GM18526 (cell line): ENCODE data around the gene MGAT5.

Experiments
- POLR2A ChIP-seq: IDR thresholded peaks from 3 replicates; pipeline ENCODE4 v1.6.1; 2011; ENCODE audit not compliant: insufficient read length; ENCODE audit errors: extremely low read depth

Gene MGAT5

DNA sequence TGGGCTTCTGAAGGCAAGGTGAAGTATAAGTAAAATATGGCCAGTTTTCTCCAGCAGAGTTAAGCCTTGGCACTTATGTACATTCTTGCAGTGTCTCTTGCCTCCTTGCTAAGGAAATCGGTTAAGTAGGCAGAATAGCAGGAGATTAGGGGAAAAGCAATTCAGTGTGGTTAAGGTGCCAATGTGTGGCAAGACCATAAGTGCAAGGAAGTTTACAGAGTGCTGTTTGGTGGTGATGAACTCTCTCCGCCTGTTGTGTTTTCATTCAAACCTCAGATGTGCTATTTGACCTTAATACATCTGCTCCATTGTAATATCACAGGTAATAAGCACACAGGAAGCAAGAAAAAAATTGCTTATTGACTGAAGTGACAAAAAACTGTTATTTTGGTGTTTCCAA lies 156.1 kb downstream of the MGAT5 start:
- no peak for TF ChIP-seq POLR2A

GRCh38 chr2:134410831-134411231 lies 157.0 kb downstream of the MGAT5 start:
- TF ChIP-seq POLR2A: no peak

- TF ChIP-seq POLR2A: no peak
These were observed 157.5 kb downstream of the MGAT5 start for GRCh38 chr2:134411279-134411827.

- no peak for TF ChIP-seq POLR2A
These were observed 158.2 kb downstream of the MGAT5 start for GRCh38 chr2:134411828-134412638.

DNA sequence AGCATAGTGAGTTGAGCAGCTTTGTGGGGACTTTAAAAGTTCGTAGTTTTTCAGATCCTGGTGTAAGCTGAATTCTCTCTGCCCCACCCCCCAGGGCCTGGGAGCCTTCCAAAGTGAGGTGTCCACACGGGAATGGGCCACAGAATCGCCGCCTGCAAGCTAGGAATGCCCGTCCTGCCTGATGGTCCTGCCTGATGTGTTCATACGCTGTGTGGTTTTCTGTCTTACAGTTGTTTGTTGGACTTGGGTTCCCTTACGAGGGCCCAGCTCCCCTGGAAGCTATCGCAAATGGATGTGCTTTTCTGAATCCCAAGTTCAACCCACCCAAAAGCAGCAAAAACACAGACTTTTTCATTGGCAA lies 158.7 kb downstream of the MGAT5 start:
- TF ChIP-seq POLR2A: no peak

DNA sequence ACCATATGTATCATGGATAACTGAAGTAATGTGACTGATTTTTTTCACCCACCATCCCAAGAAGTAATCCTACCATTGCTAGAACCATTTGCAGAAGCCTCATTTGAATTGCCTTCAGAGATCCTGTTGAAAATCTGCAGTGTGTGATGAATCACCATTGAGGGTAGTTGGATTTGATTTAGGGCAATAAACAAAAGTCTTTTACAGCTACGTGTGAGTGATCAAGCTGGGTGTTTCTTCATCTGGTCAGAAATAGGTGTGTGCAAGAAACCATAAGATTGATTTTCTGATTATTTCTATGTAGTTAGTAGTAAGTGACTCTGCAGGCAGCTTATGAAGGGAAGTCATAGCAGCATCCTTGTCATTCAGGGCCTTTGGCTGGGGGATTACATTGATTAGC lies 159.6 kb downstream of the MGAT5 start:
- TF ChIP-seq POLR2A: no peak

DNA sequence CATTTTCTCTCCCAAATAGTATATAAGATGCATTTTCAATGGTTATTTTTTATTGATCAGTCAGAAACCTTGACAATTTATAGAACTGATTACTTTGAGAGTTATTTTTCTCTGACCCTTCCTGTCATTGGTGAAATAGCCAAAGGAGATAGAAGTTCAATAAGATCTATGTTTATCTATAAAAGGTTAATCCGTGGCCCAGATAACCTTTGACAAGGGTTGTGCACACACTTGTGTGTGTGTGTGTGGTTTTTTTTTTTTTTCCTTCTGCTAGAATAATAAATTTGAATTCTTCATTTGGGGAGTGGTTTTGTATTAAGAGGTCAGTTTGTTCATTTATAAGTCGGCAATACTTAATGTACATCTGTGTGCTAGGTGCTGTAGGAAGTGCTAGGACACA lies 160.0 kb downstream of the MGAT5 start:
- no peak for TF ChIP-seq POLR2A

GRCh38 chr2:134416018-134416417 lies 162.1 kb downstream of the MGAT5 start:
- TF ChIP-seq POLR2A: no peak

DNA sequence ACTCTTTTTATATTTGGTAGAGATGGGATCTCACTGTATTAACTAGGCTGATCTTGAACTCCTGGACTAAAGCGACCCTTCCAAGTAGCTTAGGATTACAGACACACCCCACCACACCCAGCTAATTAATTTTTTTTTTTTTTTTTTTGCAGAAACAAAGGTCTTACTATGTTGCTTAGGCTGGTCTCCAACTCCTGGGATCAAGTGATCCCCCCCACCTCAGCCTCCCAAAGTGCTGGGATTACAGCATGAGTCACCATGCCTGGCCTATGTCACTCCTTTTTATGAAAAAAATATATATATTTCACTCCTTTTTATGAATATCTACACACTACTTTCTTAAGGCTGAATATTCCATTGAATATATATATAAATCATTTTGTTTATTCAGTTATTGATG lies 162.8 kb downstream of the MGAT5 start:
- TF ChIP-seq POLR2A: no peak

GRCh38 chr2:134417968-134418582 lies 164.2 kb downstream of the MGAT5 start:
- TF ChIP-seq POLR2A: no peak

GRCh38 chr2:134420259-134420658 lies 166.4 kb downstream of the MGAT5 start:
- no peak for TF ChIP-seq POLR2A

DNA sequence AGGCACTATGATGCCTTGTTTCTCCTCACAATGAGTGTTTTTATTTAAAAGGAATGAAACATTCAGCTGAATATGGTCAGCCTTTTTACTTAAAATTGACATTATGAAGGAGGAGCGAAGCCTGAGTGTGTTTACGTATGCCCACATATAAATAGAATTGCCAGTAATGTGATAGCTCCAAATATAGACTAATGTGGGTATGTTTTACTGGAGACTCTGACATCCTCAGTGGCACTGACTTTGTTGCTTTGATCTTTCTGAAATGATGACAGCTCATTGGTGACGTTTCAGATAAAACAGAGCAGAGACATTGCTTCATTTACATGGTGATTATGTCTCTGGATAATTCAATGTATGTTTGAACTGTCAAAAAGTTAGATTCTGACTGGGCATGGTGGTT lies 167.0 kb downstream of the MGAT5 start:
- TF ChIP-seq POLR2A: no peak

GRCh38 chr2:134421556-134422328 lies 167.9 kb downstream of the MGAT5 start:
- no peak for TF ChIP-seq POLR2A

- TF ChIP-seq POLR2A: no peak
These were observed 172.0 kb downstream of the MGAT5 start for GRCh38 chr2:134425724-134426496.

- no peak for TF ChIP-seq POLR2A
These were observed 172.8 kb downstream of the MGAT5 start for GRCh38 chr2:134426721-134427120.
